ENCODE measurements around the gene TNS3.

Gene TNS3

DNA sequence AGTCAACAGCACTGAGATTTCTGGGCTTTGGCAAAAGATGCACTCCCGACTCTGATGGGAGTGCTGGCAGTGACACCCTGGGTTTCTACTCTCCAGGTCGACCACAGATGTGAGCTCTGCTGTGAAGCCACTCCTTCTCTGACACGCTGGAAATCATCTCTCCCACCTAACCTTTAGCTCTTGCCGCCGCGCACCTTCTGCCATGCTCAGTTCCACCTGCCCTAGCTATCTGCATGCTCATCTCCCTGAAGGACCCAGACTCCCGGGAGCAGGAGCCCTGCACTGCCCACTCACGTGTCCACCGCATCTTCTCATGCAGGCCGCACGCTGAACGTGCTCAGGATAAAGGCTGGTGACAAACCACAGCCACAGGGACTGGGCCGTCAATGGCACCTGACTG is 174.8 kb downstream of the TNS3 start:
- DNase-seq (ENCODE audit: low spot score) = no peak

DNA sequence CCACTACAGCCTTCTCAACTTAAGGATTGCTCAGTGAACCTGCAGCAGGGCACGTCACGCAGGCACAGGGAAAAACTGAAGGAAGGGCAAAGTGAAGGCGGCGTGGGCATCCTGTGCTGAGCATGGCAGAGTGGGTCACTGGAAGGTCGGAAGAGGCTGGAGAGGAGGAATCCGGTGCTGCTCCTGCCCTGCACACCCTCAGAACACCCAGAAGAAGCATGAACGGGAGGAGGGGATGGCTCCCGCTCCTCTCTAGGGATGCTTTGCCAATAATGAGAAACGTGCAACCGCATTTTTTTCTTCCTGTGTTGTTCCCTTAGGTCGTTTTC is 175.1 kb downstream of the TNS3 start:
- DNase-seq (ENCODE audit: low spot score) = no peak

DNA sequence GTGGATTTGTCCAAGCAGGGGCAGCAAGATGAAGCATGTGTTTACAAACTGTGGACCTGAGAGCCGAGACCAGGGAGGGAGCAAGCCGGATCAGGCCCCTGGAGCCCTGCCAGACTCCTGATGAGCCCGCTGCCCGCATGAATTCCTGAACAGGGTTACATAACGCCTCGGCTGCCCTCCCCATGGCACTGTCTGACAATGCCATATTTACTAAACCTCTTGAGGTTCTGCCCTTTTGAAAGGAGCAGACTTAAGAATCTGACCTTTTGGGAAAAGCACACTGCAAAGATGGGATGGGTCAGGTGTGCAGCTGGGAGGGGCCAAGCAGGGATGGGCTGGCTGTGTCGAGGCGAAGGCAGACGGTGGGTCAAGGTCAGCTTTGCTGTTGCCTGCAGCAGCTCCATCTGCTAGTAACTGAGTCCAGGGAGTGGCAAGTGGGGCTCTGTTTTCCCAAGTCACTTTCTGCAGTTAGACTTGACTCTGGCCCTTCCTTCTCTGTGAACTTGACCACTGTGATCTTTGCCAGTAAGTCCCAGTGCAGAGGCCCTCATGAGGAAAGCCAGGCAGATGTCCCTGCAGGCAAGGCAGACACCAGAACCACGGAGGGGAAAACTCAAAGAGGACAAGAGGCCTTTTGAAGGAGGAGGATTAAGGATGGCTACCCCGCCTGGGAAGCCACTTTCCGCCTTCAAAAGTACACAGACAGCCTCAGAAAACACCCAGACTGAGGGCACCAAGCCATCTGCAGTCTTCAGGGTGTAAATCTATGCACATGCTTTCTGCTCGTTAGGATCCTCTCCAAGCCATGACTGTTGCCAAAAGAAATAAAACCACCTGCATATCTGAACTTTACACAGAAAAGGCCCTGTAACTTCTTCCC is 175.8 kb downstream of the TNS3 start:
- DNase-seq (ENCODE audit: low spot score) = no peak

GRCh38 chr7:47405286-47405904 is 176.5 kb downstream of the TNS3 start:
- no peak for DNase-seq (ENCODE audit: low spot score)

DNA sequence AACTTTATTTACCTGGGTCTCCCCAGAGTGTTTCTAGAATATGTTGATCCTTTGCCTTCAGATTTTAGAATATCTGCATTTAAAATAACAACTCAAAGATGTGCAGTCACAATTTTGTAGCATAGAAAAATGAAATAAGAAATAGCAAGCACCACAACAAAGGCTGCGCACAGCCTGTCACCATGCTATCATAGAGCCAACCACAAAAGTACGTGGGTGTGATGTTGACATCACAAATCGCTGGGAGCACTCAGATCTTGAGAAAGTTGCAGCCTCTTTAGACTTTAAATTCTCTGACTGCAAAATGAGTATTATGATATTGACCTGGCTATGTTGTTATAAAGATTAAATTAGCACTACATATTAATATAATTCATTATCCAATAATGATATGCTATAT is 177.9 kb downstream of the TNS3 start:
- no peak for DNase-seq (ENCODE audit: low spot score)

- no peak for DNase-seq (ENCODE audit: low spot score)
These were observed 178.7 kb downstream of the TNS3 start for GRCh38 chr7:47402941-47403866.

DNA sequence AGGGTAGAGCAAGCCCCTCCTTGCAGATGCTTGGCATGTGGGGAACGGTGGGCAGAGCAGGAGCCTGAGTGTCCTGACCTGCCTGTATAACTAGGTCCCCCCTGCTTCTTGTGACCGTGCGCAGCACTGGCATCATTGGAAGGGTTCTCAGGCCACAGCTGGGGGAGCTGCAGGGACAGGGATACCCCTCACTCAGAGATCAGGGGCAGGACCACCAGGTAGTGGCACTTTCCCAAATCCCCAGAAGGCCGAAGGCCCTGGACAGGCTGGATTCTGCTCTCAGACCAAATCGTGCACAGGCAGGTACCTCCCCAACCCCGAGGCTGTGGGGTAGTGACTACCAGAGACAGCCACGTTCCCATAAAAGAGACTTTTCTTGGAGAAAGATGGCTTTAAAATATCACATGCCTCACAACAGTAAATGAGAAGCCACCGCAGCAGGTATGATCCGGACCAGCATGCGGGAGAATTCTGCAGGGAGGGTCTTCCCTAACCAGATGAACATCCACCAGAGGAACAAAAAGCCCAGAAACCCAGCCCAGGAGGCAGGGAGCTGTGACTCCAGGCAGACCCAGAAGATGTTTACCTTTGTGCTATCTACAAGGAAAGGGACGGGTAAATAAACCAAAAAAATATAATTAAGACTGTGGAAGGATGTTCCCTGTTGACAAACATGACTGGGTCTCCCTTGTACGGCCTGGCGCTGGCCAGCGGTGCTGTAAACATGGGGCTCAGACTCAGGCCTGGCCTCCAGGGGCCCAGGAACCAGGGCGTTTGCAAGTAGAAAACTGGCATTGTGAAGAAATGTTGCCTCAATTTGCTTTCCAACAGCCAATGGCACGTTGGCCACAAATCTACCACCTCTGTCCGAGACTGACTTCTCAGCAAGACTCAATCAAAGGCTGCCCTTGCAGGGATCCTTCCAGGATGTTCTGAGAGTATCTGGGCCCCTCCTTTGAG is 180.0 kb downstream of the TNS3 start:
- DNase-seq (ENCODE audit: low spot score) = no peak

DNA sequence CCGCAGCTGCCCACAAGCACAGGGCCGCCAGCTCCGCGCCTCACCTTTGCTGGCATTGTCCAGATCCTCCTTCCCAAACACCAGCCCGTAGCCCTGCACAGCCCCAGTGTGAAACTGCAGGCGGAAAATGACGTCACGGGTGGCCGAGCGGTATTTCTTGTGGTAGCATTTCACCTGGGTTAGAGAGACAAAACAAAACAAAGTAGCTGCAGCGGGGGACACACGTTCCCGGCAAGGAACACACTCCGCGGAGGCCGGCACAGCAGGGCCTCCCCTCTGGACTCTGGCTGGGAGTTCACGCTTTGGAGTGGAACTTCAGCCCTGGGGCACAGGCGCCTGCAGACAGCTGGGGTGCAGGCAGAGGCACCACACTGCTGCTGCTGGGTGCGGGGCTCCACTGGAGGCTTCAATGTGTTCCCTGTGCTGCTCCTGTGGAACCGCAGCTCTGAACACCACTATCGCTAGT is 181.1 kb downstream of the TNS3 start:
- no peak for DNase-seq (ENCODE audit: low spot score)

- DNase-seq (ENCODE audit: low spot score) = no peak
These were observed 181.9 kb downstream of the TNS3 start for GRCh38 chr7:47400001-47400400.

- DNase-seq (ENCODE audit: low spot score) = no peak
These were observed 187.1 kb downstream of the TNS3 start for GRCh38 chr7:47394751-47395252.

DNA sequence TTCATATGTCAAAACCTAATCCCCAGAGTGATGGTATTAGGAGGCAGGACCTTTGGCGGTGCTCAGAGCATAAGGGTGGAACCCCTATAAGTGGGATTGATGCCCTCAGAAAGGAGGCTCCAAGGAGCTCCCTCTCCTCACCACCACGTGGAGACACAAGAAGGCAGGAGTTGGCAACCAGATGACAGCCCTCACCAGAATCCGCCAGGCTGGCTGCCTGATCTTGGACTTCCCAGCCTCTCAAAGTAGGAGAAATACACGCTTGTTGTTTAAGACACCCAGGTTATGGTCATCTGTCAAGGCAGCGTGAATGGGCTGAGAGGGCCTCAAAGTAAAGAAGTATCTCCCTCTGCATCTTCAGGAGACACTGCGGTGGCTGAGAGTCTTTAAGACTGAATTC is 187.7 kb downstream of the TNS3 start:
- no peak for DNase-seq (ENCODE audit: low spot score)

DNA sequence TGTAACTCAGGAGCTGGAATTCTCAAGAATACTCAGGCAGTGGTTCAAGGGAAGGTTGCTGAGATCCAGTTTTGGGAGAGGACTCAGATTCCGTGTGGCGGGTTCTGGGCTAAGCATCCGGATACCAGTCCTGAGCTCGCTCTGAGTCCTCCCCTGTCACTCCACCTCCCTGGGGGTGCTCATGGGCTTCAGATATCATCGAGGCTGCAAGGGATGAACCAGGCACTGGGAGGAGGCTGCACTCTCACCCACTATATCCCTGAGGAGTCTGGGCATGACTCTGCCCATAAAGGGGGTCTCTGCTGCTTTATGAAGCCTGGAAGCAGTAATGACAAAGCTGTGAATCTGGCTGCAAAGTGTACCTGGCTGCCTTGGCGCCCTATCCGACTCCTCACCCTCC is 188.5 kb downstream of the TNS3 start:
- DNase-seq (ENCODE audit: low spot score) = no peak

- no peak for DNase-seq (ENCODE audit: low spot score)
These were observed 189.6 kb downstream of the TNS3 start for GRCh38 chr7:47392241-47392759.

DNA sequence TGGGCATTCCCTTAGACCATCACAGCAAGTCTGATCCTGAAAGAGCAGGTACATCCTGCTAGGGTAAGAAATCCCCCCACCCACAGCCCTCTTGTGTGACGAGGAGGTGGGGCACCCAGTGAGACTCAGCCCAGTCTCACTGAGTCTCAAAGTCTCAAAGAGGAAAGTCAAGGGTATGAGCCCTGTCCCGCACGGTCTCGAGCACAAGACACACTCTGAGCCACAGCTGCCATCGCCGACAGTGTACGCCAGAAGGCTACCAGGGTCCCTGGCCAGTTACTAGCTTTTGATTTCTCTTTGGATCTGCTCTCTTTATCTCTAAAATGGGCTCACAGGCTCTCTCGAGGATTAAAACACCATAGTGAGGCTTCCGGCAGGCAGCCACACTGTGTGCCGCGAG is 190.2 kb downstream of the TNS3 start:
- DNase-seq (ENCODE audit: low spot score) = no peak

GRCh38 chr7:47390914-47391313 is 191.0 kb downstream of the TNS3 start:
- no peak for DNase-seq (ENCODE audit: low spot score)

- DNase-seq (ENCODE audit: low spot score) = no peak
These were observed 191.8 kb downstream of the TNS3 start for GRCh38 chr7:47389923-47390630.

DNA sequence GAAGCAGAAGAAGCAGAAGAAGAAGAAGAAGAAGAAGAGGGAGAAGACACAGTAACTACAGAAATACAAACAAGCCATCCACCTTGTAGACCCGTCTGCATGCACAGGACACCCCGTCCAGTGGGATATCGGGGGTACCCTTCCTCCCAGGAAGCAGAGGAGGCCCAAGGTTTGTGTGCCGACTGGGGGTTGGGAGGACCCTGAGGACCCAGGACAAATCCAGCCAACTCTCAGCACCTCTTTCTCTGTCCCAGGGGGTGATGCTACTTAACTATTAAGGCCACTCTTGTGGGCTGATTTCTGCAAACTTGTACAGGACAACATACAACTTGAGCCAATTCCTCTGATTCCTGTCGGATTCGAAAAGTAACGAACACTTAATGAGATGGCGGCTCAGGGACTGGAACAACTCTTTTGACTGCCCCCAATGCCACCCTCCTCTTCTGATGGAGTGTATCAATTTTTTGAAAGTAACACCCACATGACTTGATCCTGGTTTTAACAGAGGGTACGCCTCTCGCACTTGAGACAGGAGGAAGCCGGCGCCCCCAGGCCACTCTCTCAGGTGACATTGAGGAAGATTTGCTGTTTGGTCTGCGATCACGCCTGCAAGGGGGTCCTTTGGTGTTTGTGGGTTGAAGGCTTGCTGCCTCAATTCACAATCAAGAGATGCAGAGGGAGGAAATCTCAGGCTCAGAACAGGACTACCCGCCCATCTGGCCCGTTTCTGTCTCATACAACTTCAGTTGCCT is 192.6 kb downstream of the TNS3 start:
- DNase-seq (ENCODE audit: low spot score) = no peak

DNA sequence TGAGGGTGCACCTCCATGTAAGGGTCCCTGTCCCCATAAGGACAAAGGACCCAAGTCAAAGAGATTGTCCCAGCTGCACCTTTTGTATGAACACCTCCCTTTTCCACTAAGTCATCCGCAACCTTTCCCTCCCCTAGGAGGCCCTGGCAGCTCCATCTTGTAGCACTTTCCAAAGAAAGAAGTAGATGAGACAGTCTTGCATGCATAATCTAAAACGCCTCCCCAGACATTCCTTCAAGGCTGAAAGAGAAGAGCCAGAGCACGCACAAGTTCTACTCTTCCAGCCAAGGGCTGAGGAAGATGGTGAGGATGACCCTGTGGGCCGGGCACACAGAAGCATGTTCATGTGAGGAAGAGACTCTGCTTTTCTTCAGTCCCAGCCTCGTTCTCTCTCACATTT is 194.4 kb downstream of the TNS3 start:
- no peak for DNase-seq (ENCODE audit: low spot score)

DNA sequence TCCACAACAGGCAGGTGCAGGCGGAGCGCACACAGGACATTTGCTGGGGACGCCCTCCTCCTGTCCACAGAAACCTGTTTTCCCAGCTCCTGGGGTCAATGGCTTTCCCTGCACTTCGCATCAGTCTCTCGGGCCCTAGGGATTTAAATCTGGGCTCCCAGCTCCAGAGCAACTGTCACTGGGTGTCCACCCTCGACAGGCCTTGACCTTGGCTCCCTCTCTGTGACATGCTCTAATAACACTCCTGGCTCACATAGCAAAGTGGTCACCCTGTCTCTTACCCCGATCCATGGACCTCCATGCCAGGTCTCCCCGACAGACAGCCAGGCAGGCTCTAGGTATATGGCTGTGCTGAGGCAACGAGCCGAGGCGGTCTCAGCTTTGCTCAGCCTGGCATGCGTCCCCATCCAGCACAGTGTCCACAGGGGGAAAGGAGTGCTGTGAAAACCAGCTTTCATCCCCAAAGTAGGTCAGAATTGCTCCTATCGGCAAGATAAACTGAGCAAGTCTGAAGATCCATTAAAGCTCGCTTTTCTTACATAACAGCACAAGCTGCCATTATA is 195.6 kb downstream of the TNS3 start:
- no peak for DNase-seq (ENCODE audit: low spot score)

All from NAMALWA (cell line).